Endothelial cell of umbilical vein (primary cell): ENCODE data around the gene ZNF839. TPM values are rescaled to one million over a fixed set of nuclear protein-coding genes. Genes with fewer than 3 reads are reported as not detected.

Source experiments
- BruUV-seq: library from RNA; stranded (reverse); fragments of 400-500 nt; replicated peaks from 2 replicates; lab custom pipeline; 2021; lab: Mats Ljungman, UMichigan
- CTCF ChIA-PET: fragments of 300-600, 350-600 bp; sonication (Branson Sonifier 250); formaldehyde crosslinking; loops from one replicate; lab custom pipeline; 2021; ENCODE audit warnings: antibody characterized with exemption, inconsistent platforms; lab: Charles Lee
- POLR2A ChIA-PET: fragments of 300-600, 350-600 bp; sonication (Branson Sonifier 250); formaldehyde crosslinking; loops from one replicate; lab custom pipeline; 2021; ENCODE audit warnings: antibody characterized with exemption, inconsistent platforms; lab: Charles Lee
- DNase-seq: peaks from one replicate; pipeline ENCODE4 v3.0.0-alpha.2; 2011; ENCODE audit warnings: low read depth, low spot score
- FAIRE-seq: peaks from 2 replicates; lab custom pipeline; 2011; peaks lifted over from hg19 to GRCh38; lab: Jason Lieb, UNC
- H2AFZ ChIP-seq: 2 replicates; pipeline ENCODE4 v1.6.0; 2012; ENCODE audit warnings: low read depth, low read length, control low read depth, inconsistent platforms
- H3K27ac ChIP-seq: 2 replicates; pipeline ENCODE4 v1.5.1; 2011; ENCODE audit warnings: low read depth, mild to moderate bottlenecking, control low read depth, low read length, moderate library complexity; ENCODE audit not compliant: insufficient read depth
- H3K27me3 ChIP-seq, 2 experiments: 2 replicates each; pipeline versions ENCODE4 v1.6.0 to v1.6.1; 2011; ENCODE audit warnings: low read length in 2 of 2, mixed read lengths in 1 of 2; ENCODE audit not compliant: control insufficient read depth in 2 of 2, insufficient read depth in 2 of 2
- H3K36me3 ChIP-seq, 2 experiments: 2 replicates in 1 of 2; 3 replicates in 1 of 2; pipeline ENCODE4 v1.5.1; 2011; ENCODE audit warnings: low read length in 2 of 2, mild to moderate bottlenecking in 1 of 2, moderate library complexity in 1 of 2; ENCODE audit not compliant: control insufficient read depth in 2 of 2, insufficient read depth in 2 of 2; ENCODE audit errors: extremely low read depth in 1 of 2
- H3K4me1 ChIP-seq: 3 replicates; pipeline ENCODE4 v1.5.1; 2011; ENCODE audit warnings: mild to moderate bottlenecking, low read length; ENCODE audit not compliant: control insufficient read depth, insufficient read depth; ENCODE audit errors: extremely low read depth
- H3K4me2 ChIP-seq: 2 replicates; pipeline ENCODE4 v1.6.1; 2011; ENCODE audit warnings: low read length, control low read depth, mixed read lengths; ENCODE audit not compliant: insufficient read depth
- H3K4me3 ChIP-seq, 3 experiments: fragments of 200-600 bp in 1 of 3; sonication (generic), shearing (Covaris generic) in 1 of 3; replicated peaks in 1 of 3; 2 replicates each; pipeline ENCODE4 v1.5.1; 2011 to 2016; ENCODE audit warnings: control low read depth in 3 of 3, low read length in 3 of 3, mild to moderate bottlenecking in 2 of 3, inconsistent platforms in 1 of 3, low read depth in 1 of 3, moderate library complexity in 1 of 3; ENCODE audit not compliant: insufficient read depth in 1 of 3
- H3K79me2 ChIP-seq: 2 replicates; pipeline ENCODE4 v1.6.0; 2012; ENCODE audit warnings: low read length, inconsistent platforms; ENCODE audit not compliant: control insufficient read depth, insufficient read depth
- H3K9ac ChIP-seq: replicated peaks from 2 replicates; pipeline ENCODE3; 2011; ENCODE audit warnings: low read length, control low read depth; ENCODE audit not compliant: insufficient read depth; ENCODE audit errors: extremely low read depth
- H3K9me1 ChIP-seq: replicated peaks from 3 replicates; pipeline ENCODE4 v1.6.0; 2011; ENCODE audit warnings: mild to moderate bottlenecking, low read length; ENCODE audit not compliant: control insufficient read depth, insufficient read depth; ENCODE audit errors: extremely low read depth
- H3K9me3 ChIP-seq: replicated peaks from 2 replicates; pipeline ENCODE4 v1.5.1; 2012; ENCODE audit warnings: low read length, inconsistent platforms; ENCODE audit not compliant: control insufficient read depth, insufficient read depth
- H4K20me1 ChIP-seq: replicated peaks from 2 replicates; pipeline ENCODE3; 2011; ENCODE audit warnings: mild to moderate bottlenecking, low read length; ENCODE audit not compliant: control insufficient read depth, insufficient read depth; ENCODE audit errors: extremely low read depth
- EZH2 ChIP-seq: IDR thresholded peaks from 2 replicates; pipeline ENCODE4 v1.6.1; 2012; ENCODE audit warnings: borderline replicate concordance, low read depth, mild to moderate bottlenecking, moderate library complexity, low read length, inconsistent platforms; ENCODE audit not compliant: severe bottlenecking
- GATA2 ChIP-seq: IDR thresholded peaks from 2 replicates; pipeline ENCODE4 v1.7.0; 2011; ENCODE audit warnings: low read depth, mild to moderate bottlenecking, moderate library complexity, mixed read lengths, low read length; ENCODE audit not compliant: insufficient read length, insufficient read depth
- JUN ChIP-seq: IDR thresholded peaks from 2 replicates; pipeline ENCODE4 v1.6.1; 2011; ENCODE audit warnings: borderline replicate concordance, low read depth; ENCODE audit not compliant: insufficient read length, insufficient read depth
- MYC ChIP-seq: IDR thresholded peaks from one replicate; pipeline ENCODE4 v1.6.1; 2011; ENCODE audit warnings: mild to moderate bottlenecking, low read depth, low read length
- POLR2A ChIP-seq: IDR thresholded peaks from 2 replicates; pipeline ENCODE4 v1.6.1; 2012; ENCODE audit warnings: low read depth, mild to moderate bottlenecking, control low read depth, low read length
- POLR2AphosphoS5 ChIP-seq: IDR thresholded peaks from 2 replicates; pipeline ENCODE4 v1.6.1; 2012; ENCODE audit warnings: low read depth, mild to moderate bottlenecking, control low read depth, low read length, moderate library complexity; ENCODE audit not compliant: insufficient read depth
- dilution Hi-C: fragments of 300-500 bp; cut with MboI; formaldehyde crosslinking; loops from one replicate; pipeline ENCODE4 v1.15.0; 2019; ENCODE audit warnings: low sequenced_read_pairs; ENCODE audit not compliant: extremely low pct_ligation_motif_present
- intact Hi-C: fragments of 100-400 bp; cut with micrococcal nuclease; formaldehyde crosslinking; loops from one replicate; pipeline ENCODE4 v1.10.0; 2022
- polyA plus RNA-seq, 4 experiments: library from polyadenylated mRNA; depleted of rRNA in 3 of 4; stranded (reverse) in 3 of 4; unstranded in 1 of 4; fragments of >200 nt; gene quantifications; 2 replicates each; pipeline versions ENCODE4 v1.2.1 to v1.2.3, GENCODE V29; 2011 to 2012; ENCODE audit warnings: missing spikeins in 1 of 4
- total RNA-seq: library from RNA; stranded (reverse); gene quantifications from 2 replicates; pipeline ENCODE4 v1.2.3, GENCODE V29; 2021

Gene ZNF839
- total and polyA plus RNA-seq, 2 donors (not counting 3 experiments of a cell fraction or from before 2014, with no cell fraction given), result 9.8 to 12.5 TPM

DNA sequence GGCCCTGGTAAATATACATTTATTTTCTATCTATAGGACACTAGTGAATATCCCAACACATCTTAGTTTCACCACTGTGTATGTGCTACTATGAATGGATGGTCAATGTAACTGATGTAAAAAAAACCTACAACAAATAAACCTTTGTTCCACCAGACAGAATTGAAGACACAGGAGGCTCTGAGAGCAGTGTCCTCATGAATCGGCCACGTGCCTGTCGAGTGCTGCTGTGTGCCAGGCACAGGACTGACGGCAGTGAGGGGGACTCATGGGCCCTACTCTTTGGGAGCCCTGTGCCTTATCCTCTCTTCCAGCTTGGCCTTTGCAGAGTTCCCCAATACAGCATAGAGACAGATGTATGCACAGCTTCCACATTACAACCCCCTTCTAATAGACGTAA lies 24.9 kb downstream of the ZNF839 start:
- Histone ChIP-seq H3K9me1 (no peaks in the 10 kb centered on the region), H3K9me3 (no peaks in the 10 kb centered on the region), H3K4me2 (no peak overlapping the region), H4K20me1 (no peaks in the 10 kb centered on the region), H3K4me1 (no peaks in the 10 kb centered on the region), H3K27me3 (no peaks in the 10 kb centered on the region), H2AFZ (no peak overlapping the region), H3K79me2 (no peaks in the 10 kb centered on the region), H3K27ac (no peak overlapping the region), H3K4me3 (no peak overlapping the region), H3K36me3 (peaks cover 3 to 32% of the 10 kb centered on the region in 2 experiments), H3K9ac (no peak overlapping the region)
- FAIRE-seq (no peak), DNase-seq (no peak)
- POLR2A ChIA-PET, result no interaction called here
- CTCF ChIA-PET, result no interaction called here
- BruUV-seq, result no TSS peak
- TF ChIP-seq POLR2A (no peak), JUN (no peak), EZH2 (no peak), POLR2AphosphoS5 (no peak)
- dilution Hi-C loops (no loop called here), intact Hi-C loops (no loop called here)

DNA sequence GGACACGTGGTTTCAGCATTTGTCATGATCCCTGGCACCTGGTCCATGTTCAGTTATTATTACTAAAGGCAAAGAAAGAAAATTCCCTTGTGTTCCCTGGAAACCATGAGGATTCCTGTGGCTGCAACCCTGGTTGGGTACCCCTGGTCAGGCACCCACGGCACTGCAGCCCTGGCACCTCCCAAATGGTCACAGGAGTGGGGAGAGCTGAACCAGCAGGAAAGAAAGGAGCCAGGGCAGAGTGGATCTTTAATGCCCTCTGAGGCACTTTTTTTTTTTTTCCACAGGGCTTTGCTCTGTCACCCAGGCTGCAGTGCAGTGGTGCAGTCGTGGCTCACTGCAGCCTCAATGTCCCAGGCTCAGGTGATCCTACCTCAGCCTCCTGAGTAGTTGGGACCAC lies 25.7 kb downstream of the ZNF839 start:
- intact Hi-C loops, result no loop called here
- no peak for DNase-seq
- H3K9me3 ChIP-seq, result no peaks in the 10 kb centered on the region
- dilution Hi-C loops, result no loop called here
- no peak overlapping the region for H3K4me2 ChIP-seq
- H3K4me1 ChIP-seq, result no peaks in the 10 kb centered on the region
- H3K27me3 ChIP-seq, result no peaks in the 10 kb centered on the region
- ChIA-PET CTCF (no interaction called here), POLR2A (no interaction called here)
- peaks cover 3 to 31% of the 10 kb centered on the region in 2 experiments for H3K36me3 ChIP-seq
- FAIRE-seq, result no peak
- H3K9ac ChIP-seq, result no peak overlapping the region
- no peak for TF ChIP-seq MYC
- no peak for TF ChIP-seq POLR2AphosphoS5
- no peak for TF ChIP-seq GATA2
- no peaks in the 10 kb centered on the region for H3K79me2 ChIP-seq
- BruUV-seq, result no TSS peak
- H2AFZ ChIP-seq, result no peak overlapping the region
- H3K4me3 ChIP-seq, result no peak overlapping the region
- H4K20me1 ChIP-seq, result no peaks in the 10 kb centered on the region
- no peaks in the 10 kb centered on the region for H3K9me1 ChIP-seq
- H3K27ac ChIP-seq, result no peak overlapping the region
